Bronchial epithelial cell (primary cell): Measurements from ENCODE around the gene MADCAM1. TPM values are rescaled to one million over a fixed set of nuclear protein-coding genes. Genes with fewer than 3 reads are reported as not detected.

Experiments used
- DNase-seq: peaks from one replicate; pipeline ENCODE4 v3.0.0-alpha.2; 2010; ENCODE audit warnings: low read depth
- FAIRE-seq: peaks from 2 replicates; lab custom pipeline; 2011; peaks lifted over from hg19 to GRCh38; lab: Jason Lieb, UNC
- H3K27me3 ChIP-seq: 2 replicates; pipeline ENCODE4 v1.5.1; 2011; ENCODE audit warnings: low read length; ENCODE audit not compliant: control insufficient read depth, insufficient read depth
- H3K36me3 ChIP-seq: 2 replicates; pipeline ENCODE4 v1.5.1; 2011; ENCODE audit warnings: low read length; ENCODE audit not compliant: control insufficient read depth, insufficient read depth
- H3K4me3 ChIP-seq: 2 replicates; pipeline ENCODE4 v1.5.1; 2011; ENCODE audit warnings: mild to moderate bottlenecking, low read depth, low read length, control low read depth
- total RNA-seq: library from RNA; depleted of rRNA; stranded (reverse); fragments of >200 nt; gene quantifications from 2 replicates; pipeline ENCODE4 v1.2.1, GENCODE V29; 2014
- TF ChIP-seq, protein P1 (sequence below): IDR thresholded peaks from 2 replicates; pipeline ENCODE4 v1.5.1; 2011; ENCODE audit warnings: mild to moderate bottlenecking, moderate library complexity, low read length, control low read depth, inconsistent platforms; ENCODE audit not compliant: insufficient read depth, severe bottlenecking

Gene MADCAM1
- total RNA-seq, 1 donor from 2014 or later, result not detected

DNA sequence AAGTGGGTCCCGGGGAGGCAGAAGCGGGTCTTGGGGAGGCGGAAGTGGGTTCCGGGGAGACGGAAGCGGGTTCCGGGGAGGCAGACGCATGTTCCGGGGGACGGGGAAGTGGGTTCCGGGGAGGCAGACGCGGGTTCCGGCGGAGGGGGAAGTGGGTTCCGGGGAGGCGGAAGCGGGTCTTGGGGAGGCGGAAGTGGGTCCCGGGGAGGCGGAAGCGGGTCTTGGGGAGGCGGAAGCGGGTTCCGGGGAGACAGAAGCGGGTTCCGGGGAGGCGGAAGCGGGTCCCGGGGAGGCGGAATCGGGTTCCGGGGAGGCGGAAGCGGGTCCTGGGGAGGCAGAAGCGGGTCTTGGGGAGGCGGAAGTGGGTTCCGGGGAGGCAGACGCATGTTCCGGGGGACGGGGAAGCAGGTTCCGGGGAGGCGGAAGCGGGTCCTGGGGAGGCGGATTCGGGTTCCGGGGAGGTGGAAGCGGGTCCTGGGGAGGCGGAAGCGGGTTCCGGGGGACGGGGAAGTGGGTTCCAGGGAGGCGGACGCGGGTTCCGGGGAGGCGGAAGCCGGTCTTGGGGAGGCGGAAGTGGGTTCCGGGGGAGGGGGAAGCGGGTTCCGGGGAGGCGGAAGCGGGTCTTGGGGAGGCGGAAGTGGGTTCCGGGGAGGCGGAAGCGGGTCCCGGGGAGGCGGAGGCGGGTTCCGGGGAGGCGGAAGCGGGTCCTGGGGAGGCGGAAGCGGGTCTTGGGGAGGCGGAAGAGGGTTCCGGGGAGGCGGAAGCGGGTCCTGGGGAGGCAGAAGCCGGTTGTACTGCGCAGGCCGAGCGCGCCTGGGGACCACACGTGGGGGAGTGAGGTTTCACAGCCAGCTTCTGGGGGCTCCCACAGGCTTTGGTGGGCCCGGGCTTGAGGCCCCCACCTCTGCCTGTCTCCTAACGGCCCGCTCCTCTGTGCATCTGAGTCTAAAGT is 37.9 kb upstream of the MADCAM1 start:
- no peak overlapping the region for H3K4me3 ChIP-seq
- TF ChIP-seq, protein P1, sequence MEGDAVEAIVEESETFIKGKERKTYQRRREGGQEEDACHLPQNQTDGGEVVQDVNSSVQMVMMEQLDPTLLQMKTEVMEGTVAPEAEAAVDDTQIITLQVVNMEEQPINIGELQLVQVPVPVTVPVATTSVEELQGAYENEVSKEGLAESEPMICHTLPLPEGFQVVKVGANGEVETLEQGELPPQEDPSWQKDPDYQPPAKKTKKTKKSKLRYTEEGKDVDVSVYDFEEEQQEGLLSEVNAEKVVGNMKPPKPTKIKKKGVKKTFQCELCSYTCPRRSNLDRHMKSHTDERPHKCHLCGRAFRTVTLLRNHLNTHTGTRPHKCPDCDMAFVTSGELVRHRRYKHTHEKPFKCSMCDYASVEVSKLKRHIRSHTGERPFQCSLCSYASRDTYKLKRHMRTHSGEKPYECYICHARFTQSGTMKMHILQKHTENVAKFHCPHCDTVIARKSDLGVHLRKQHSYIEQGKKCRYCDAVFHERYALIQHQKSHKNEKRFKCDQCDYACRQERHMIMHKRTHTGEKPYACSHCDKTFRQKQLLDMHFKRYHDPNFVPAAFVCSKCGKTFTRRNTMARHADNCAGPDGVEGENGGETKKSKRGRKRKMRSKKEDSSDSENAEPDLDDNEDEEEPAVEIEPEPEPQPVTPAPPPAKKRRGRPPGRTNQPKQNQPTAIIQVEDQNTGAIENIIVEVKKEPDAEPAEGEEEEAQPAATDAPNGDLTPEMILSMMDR, result no peak
- no peaks in the 10 kb centered on the region for H3K36me3 ChIP-seq
- DNase-seq (no peak), FAIRE-seq (no peak)
- peaks cover 9% of the 10 kb centered on the region for H3K27me3 ChIP-seq

- DNase-seq, result no peak
- no peaks in the 10 kb centered on the region for H3K36me3 ChIP-seq
- TF ChIP-seq, protein P1, result no peak
- FAIRE-seq, result no peak
- peak overlapping the region; percentile 43 for H3K4me3 ChIP-seq
- H3K27me3 ChIP-seq, result peaks cover 9% of the 10 kb centered on the region
Measured at GRCh38 chr19:459724-460511, 36.4 kb upstream of the MADCAM1 start.

DNA sequence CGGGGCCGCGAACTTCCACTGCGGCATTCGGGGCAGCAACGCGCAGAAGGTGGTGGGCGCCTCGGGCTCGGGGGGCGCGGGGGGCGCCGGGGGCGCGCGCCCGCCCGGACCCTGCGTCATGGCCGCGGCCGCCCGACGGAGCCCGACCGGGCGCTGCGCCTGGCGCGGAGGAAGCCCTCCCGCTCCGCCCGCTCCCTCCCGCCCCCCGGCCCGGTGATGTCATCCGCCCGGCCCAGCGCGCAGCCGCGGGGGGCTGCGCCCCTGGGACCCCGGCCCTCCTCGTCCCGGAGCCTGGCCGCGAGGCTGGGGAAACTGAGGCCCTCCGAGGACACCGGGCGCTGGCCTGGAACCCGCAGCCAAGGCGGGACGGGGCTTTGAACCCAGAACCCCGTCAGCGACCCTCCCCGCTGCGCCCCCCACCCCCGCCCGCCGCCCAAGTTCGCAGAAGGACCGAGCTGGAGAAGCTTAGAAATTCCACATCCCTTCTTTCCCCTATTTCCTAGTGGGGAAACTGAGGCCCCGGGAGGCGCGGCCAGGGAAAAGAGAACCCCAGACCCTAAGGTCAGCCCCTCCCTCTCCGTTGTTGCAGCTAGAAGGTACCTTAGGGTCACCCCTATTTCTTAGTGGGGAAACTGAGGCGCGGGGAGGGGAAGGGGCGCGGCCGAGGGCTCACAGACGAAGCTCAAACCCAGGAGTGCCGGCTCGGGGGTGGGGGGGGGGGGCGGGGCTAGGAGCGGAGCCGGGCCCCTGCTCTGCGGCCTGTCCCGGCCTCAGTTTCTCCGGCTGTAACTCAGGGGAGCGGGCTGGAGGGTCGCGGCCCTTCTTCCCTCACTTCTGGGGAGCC is 35.2 kb upstream of the MADCAM1 start, which contains the start of gene SHC2:
Gene SHC2 (minus strand): TSS at position 157 of the 844 bp plus-strand sequence. CDS start 37 bp downstream, at position 120.
- no peak for DNase-seq
- TF ChIP-seq, protein P1, result no peak
- Histone ChIP-seq H3K36me3 (no peaks in the 10 kb centered on the region), H3K4me3 (peak within 1 kb of the TSS; percentile 43), H3K27me3 (peaks cover 9% of the 10 kb centered on the region)
- FAIRE-seq, result no peak

DNA sequence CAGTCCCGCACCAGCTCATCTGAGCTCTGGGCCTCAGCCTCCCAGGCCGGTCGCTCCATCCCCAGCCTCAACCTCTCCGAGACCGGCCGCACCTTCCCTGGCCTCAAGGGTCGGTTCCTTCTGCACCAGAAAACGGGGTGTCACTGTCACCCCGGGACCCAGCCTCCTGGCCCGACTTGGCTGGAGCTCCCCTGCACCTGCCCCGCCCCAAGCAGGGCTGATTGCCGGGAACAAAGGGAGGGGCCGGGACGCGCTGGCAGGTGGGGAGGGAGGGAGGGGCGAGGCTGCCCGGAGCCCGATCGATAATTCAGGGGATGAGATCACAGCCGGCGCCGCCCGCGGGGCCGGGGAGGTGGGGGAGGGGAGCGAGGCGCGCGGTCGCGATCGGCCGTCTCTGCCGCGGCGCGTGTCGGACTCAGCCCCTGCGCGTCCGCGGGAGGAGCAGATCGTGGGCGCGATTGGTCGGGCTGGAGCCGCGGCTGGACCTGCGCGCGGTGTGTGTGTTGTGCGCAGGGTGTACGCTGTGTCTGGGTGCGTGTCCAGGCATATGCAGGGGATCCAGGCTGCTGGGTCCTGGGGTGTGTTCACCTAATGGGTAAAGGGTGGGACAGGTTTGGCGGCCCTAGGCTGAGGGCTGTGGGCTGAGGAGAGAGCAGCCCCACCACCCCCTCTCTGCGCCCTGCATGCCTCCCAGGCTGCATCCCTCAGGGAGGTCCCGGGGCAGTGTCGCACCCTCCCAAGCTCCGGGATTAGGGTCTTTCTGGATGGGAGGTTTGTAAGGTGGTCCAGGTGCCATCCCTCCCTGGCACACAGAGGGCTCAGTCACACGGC is 34.4 kb upstream of the MADCAM1 start:
- TF ChIP-seq, protein P1, result no peak
- H3K27me3 ChIP-seq, result peaks cover 9% of the 10 kb centered on the region
- peak overlapping the region; percentile 28 for H3K4me3 ChIP-seq
- H3K36me3 ChIP-seq, result no peaks in the 10 kb centered on the region
- DNase-seq (no peak), FAIRE-seq (no peak)
